ENCODE results near the gene TYMP.

- TF ChIP-seq CTCF (IDR thresholded peaks at IDR 0.05) (no peak), POLR2A (IDR thresholded peaks at IDR 0.05) (no peak)
Observed at GRCh38 chr22:50525858-50526107, 4.0 kb downstream of the TYMP start.
